T-helper 1 cell treated with Interleukin-12 subunit alpha and Interleukin-12 subunit beta and Interleukin-4 antibody, amounts not matched to agents 30 ng/mL and 1 ng/mL, for 36 hours (primary cell): ENCODE measurements around the gene CRHR1. TPM values are rescaled to one million over a fixed set of nuclear protein-coding genes. Genes with fewer than 3 reads are reported as not detected.

Source experiments
- intact Hi-C: fragments of 100-400 bp; cut with micrococcal nuclease; formaldehyde crosslinking; loops from one replicate; pipeline ENCODE4 v1.15.1; 2024
- total RNA-seq: library from RNA; stranded (reverse); gene quantifications from 2 replicates; pipeline ENCODE4 v1.2.3, GENCODE V29; 2022

The CRHR1 gene
- total RNA-seq, 1 donor from 2014 or later = not detected

- intact Hi-C loops = no loop called here
Measured at GRCh38 chr17:45757431-45758218, 26.5 kb upstream of the CRHR1 start.

- intact Hi-C loops = no loop called here
Measured at GRCh38 chr17:45758544-45758943, 25.6 kb upstream of the CRHR1 start.

- intact Hi-C loops = no loop called here
Measured at GRCh38 chr17:45759761-45760160, 24.4 kb upstream of the CRHR1 start.

GRCh38 chr17:45761957-45762565 is 22.1 kb upstream of the CRHR1 start:
- intact Hi-C loops = no loop called here

GRCh38 chr17:45763182-45763581 is 20.9 kb upstream of the CRHR1 start:
- intact Hi-C loops = no loop called here

- intact Hi-C loops = no loop called here
Measured at GRCh38 chr17:45764479-45764878, 19.6 kb upstream of the CRHR1 start.

GRCh38 chr17:45768000-45768399 is 16.1 kb upstream of the CRHR1 start:
- intact Hi-C loops = no loop called here

- intact Hi-C loops = no loop called here
Measured at GRCh38 chr17:45770632-45771270, 13.4 kb upstream of the CRHR1 start.

- intact Hi-C loops = no loop called here
Measured at GRCh38 chr17:45771271-45771959, 12.7 kb upstream of the CRHR1 start.

GRCh38 chr17:45775148-45775547 is 9.0 kb upstream of the CRHR1 start:
- intact Hi-C loops = no loop called here

GRCh38 chr17:45775576-45776011 is 8.5 kb upstream of the CRHR1 start:
- intact Hi-C loops = no loop called here

- intact Hi-C loops = no loop called here
Measured at GRCh38 chr17:45776896-45777295, 7.2 kb upstream of the CRHR1 start.

GRCh38 chr17:45777388-45777787 is 6.7 kb upstream of the CRHR1 start:
- intact Hi-C loops = no loop called here

- intact Hi-C loops = loop anchor here (10.0 kb wide), 1 partner anchor 114 kb away; the partner anchor contains the start of gene MAPT
Measured at GRCh38 chr17:45780921-45781320, 3.2 kb upstream of the CRHR1 start.

GRCh38 chr17:45782889-45783592 is 1.1 kb upstream of the CRHR1 start:
- intact Hi-C loops = loop anchor here (10.0 kb wide), 1 partner anchor 112 kb away; the partner anchor contains the start of gene MAPT

GRCh38 chr17:45783593-45784292 is 377 bp upstream of the CRHR1 start:
- intact Hi-C loops = loop anchor here (10.0 kb wide), 1 partner anchor 111 kb away; the partner anchor contains the start of gene MAPT

GRCh38 chr17:45784741-45785479 is 790 bp downstream of the CRHR1 start:
- intact Hi-C loops = loop anchor here (10.0 kb wide), 1 partner anchor 110 kb away; the partner anchor contains the start of gene MAPT

- intact Hi-C loops = loop anchor here (10.0 kb wide), 1 partner anchor 109 kb away; the partner anchor contains the start of gene MAPT
Measured at GRCh38 chr17:45785480-45786193, 1.5 kb downstream of the CRHR1 start.

- intact Hi-C loops = loop anchor here (10.0 kb wide), 1 partner anchor 108 kb away; the partner anchor contains the start of gene MAPT
Measured at GRCh38 chr17:45786349-45786748, 2.2 kb downstream of the CRHR1 start.
